AG10803 (cell line): Measurements from ENCODE around the gene CERS6.
A peak's percentile ranks its signal among the peaks of the same experiment; 100 is the strongest.
"Not testable (repeated sequence)": the region's sequence is repeated elsewhere in the genome, so short reads cannot be mapped to it uniquely, and the experiment has no call there.

Experiments
- DNase-seq: peaks from one replicate; pipeline ENCODE4 v3.0.0; 2010; ENCODE audit warnings: low read depth
- H3K4me3 ChIP-seq: 2 replicates; pipeline ENCODE4 v1.5.1; 2011; ENCODE audit warnings: mild to moderate bottlenecking, low read length, control low read depth
- CTCF ChIP-seq: conservative IDR thresholded peaks from 2 replicates; pipeline ENCODE4 v1.5.1; 2011; ENCODE audit warnings: mild to moderate bottlenecking, low read length, control low read depth, inconsistent platforms

CERS6 gene

GRCh38 chr2:168494190-168494711 lies 38.2 kb downstream of the CERS6 start:
- no peak; the same call in 1 of the 2 replicates for TF ChIP-seq CTCF
- no peak overlapping the region for H3K4me3 ChIP-seq
- no peak for DNase-seq

GRCh38 chr2:168495524-168495923 lies 39.5 kb downstream of the CERS6 start:
- TF ChIP-seq CTCF = no peak
- no peak for DNase-seq
- no peak overlapping the region for H3K4me3 ChIP-seq

- no peak for TF ChIP-seq CTCF
- DNase-seq = no peak
- H3K4me3 ChIP-seq = no peak overlapping the region
Measured at GRCh38 chr2:168496906-168497305, 40.8 kb downstream of the CERS6 start.

GRCh38 chr2:168499500-168499899 lies 43.4 kb downstream of the CERS6 start:
- TF ChIP-seq CTCF = no peak
- no peak overlapping the region for H3K4me3 ChIP-seq
- DNase-seq = no peak

- DNase-seq = peak; percentile 21
- H3K4me3 ChIP-seq = no peak overlapping the region
- no peak for TF ChIP-seq CTCF
Measured at GRCh38 chr2:168500516-168500915, 44.4 kb downstream of the CERS6 start.

- no peak overlapping the region for H3K4me3 ChIP-seq
- no peak for TF ChIP-seq CTCF
- DNase-seq = no peak
Measured at GRCh38 chr2:168501466-168502065, 45.5 kb downstream of the CERS6 start.

GRCh38 chr2:168502852-168503251 lies 46.8 kb downstream of the CERS6 start:
- not testable (repeated sequence) for H3K4me3 ChIP-seq, DNase-seq

- DNase-seq = no peak
- TF ChIP-seq CTCF = no peak
- H3K4me3 ChIP-seq = no peak overlapping the region
Measured at GRCh38 chr2:168503901-168504300, 47.8 kb downstream of the CERS6 start.
